ENCODE measurements around the gene CLDN1. TPM values are rescaled to one million over a fixed set of nuclear protein-coding genes. Genes with fewer than 3 reads are reported as not detected.

Gene CLDN1
- total and polyA plus RNA-seq, 2 donors from 2014 or later, result 6.2 to 86.0 TPM

- intact Hi-C loops (cut with DNase I), result no loop called here
- Histone ChIP-seq H3K4me3 (ENCODE audit: low read length in 3 of 3) (no peak overlapping the region), H3K36me3 (ENCODE audit: control insufficient read depth in 2 of 3, insufficient read depth in 3 of 3, low read length in 3 of 3) (no peaks in the 10 kb centered on the region), H3K9me3 (ENCODE audit: control insufficient read depth in 2 of 3, insufficient read depth in 1 of 3, low read length in 3 of 3) (no peaks in the 10 kb centered on the region), H3K9ac (ENCODE audit: low read length in 3 of 3) (no peak overlapping the region), H3K27me3 (ENCODE audit: control insufficient read depth, insufficient read depth, low read length) (no peaks in the 10 kb centered on the region), H3K27ac (ENCODE audit: low read depth in 2 of 2, low read length in 2 of 2) (no peak overlapping the region), H3K4me1 (ENCODE audit: control insufficient read depth in 2 of 3, insufficient read depth in 2 of 3, low read depth in 1 of 3, low read length in 3 of 3) (no peaks in the 10 kb centered on the region)
- DNase-seq, result no peak
- no peak for FAIRE-seq
- TF ChIP-seq, protein P1, sequence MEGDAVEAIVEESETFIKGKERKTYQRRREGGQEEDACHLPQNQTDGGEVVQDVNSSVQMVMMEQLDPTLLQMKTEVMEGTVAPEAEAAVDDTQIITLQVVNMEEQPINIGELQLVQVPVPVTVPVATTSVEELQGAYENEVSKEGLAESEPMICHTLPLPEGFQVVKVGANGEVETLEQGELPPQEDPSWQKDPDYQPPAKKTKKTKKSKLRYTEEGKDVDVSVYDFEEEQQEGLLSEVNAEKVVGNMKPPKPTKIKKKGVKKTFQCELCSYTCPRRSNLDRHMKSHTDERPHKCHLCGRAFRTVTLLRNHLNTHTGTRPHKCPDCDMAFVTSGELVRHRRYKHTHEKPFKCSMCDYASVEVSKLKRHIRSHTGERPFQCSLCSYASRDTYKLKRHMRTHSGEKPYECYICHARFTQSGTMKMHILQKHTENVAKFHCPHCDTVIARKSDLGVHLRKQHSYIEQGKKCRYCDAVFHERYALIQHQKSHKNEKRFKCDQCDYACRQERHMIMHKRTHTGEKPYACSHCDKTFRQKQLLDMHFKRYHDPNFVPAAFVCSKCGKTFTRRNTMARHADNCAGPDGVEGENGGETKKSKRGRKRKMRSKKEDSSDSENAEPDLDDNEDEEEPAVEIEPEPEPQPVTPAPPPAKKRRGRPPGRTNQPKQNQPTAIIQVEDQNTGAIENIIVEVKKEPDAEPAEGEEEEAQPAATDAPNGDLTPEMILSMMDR (IDR thresholded peaks at IDR 0.05; ENCODE audit: borderline replicate concordance, extremely low read depth, insufficient read depth), result no peak
Measured at GRCh38 chr3:190361791-190362190, 39.5 kb upstream of the CLDN1 start.

GRCh38 chr3:190360228-190360627 lies 38.0 kb upstream of the CLDN1 start:
- intact Hi-C loops (cut with DNase I), result no loop called here
- H3K27me3 ChIP-seq (ENCODE audit: control insufficient read depth, insufficient read depth, low read length), result no peaks in the 10 kb centered on the region
- no peak for FAIRE-seq

DNA sequence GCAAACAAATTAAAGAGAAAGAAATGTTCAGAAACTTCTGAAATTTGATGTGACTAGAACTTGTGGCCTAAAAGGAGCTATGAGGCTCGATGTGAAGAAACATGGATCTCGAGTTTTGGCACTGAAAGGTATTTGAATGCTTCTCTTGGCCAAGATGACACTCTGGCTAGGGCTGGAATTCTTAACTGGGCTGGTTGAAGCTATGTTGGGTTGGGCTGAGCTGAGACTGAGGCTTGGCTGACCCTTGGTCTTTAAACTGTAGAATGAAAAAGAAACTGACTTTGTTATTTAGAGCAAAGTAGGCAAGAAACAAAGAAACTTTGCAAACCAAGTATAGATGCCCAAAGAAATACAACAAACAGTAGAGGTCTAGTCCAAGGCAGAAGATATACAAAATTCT lies 37.6 kb upstream of the CLDN1 start:
- Histone ChIP-seq H3K9me3 (ENCODE audit: control insufficient read depth in 2 of 3, insufficient read depth in 1 of 3, low read length in 3 of 3) (no peaks in the 10 kb centered on the region), H3K4me3 (ENCODE audit: low read length in 3 of 3) (no peak overlapping the region), H3K9ac (ENCODE audit: low read length in 3 of 3) (no peak overlapping the region), H3K27ac (ENCODE audit: low read depth in 2 of 2, low read length in 2 of 2) (no peak overlapping the region), H3K27me3 (ENCODE audit: control insufficient read depth, insufficient read depth, low read length) (no peaks in the 10 kb centered on the region), H3K36me3 (ENCODE audit: control insufficient read depth in 2 of 3, insufficient read depth in 3 of 3, low read length in 3 of 3) (no peaks in the 10 kb centered on the region), H3K4me1 (ENCODE audit: control insufficient read depth in 2 of 3, insufficient read depth in 2 of 3, low read depth in 1 of 3, low read length in 3 of 3) (no peaks in the 10 kb centered on the region)
- TF ChIP-seq, protein P1 (IDR thresholded peaks at IDR 0.05; ENCODE audit: borderline replicate concordance, extremely low read depth, insufficient read depth), result no peak
- no peak for DNase-seq
- intact Hi-C loops (cut with DNase I), result no loop called here
- no peak for FAIRE-seq

More at GRCh38 chr3:190360228-190360627, 38.0 kb upstream of the CLDN1 start:
- Histone ChIP-seq H3K36me3 (ENCODE audit: control insufficient read depth in 2 of 3, insufficient read depth in 3 of 3, low read length in 3 of 3) (no peaks in the 10 kb centered on the region), H3K4me3 (ENCODE audit: low read length in 3 of 3) (no peak overlapping the region), H3K9ac (ENCODE audit: low read length in 3 of 3) (no peak overlapping the region), H3K9me3 (ENCODE audit: control insufficient read depth in 2 of 3, insufficient read depth in 1 of 3, low read length in 3 of 3) (no peaks in the 10 kb centered on the region), H3K4me1 (ENCODE audit: control insufficient read depth in 2 of 3, insufficient read depth in 2 of 3, low read depth in 1 of 3, low read length in 3 of 3) (no peaks in the 10 kb centered on the region), H3K27ac (ENCODE audit: low read depth in 2 of 2, low read length in 2 of 2) (no peak overlapping the region)
- no peak for DNase-seq
- TF ChIP-seq, protein P1 (IDR thresholded peaks at IDR 0.05; ENCODE audit: borderline replicate concordance, extremely low read depth, insufficient read depth), result no peak

DNA sequence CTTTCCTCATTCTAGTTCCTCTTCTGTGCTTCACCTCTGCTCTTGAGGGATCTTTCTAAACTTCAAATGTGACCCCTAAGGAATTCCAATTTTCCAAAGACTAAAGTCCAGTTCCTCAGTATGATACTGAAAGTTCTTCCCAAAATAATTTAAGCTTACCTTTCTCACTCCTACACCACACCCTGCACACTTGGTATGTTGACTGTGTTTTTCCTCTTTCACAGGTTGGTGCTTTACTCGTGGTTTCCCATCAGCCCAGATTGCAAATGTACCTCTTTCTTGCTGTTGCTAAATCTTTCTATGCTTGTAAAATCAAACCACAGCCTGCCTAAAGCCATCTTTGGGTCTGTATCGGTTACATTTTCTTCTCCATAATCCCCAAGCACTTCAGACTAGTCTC lies 35.2 kb upstream of the CLDN1 start:
- Histone ChIP-seq H3K27ac (ENCODE audit: low read depth in 2 of 2, low read length in 2 of 2) (no peak overlapping the region), H3K4me3 (ENCODE audit: low read length in 3 of 3) (no peak overlapping the region), H3K36me3 (ENCODE audit: control insufficient read depth in 2 of 3, insufficient read depth in 3 of 3, low read length in 3 of 3) (no peaks in the 10 kb centered on the region), H3K9ac (ENCODE audit: low read length in 3 of 3) (no peak overlapping the region), H3K9me3 (ENCODE audit: control insufficient read depth in 2 of 3, insufficient read depth in 1 of 3, low read length in 3 of 3) (no peaks in the 10 kb centered on the region), H3K4me1 (ENCODE audit: control insufficient read depth in 2 of 3, insufficient read depth in 2 of 3, low read depth in 1 of 3, low read length in 3 of 3) (no peaks in the 10 kb centered on the region), H3K27me3 (ENCODE audit: control insufficient read depth, insufficient read depth, low read length) (no peaks in the 10 kb centered on the region)
- intact Hi-C loops (cut with DNase I), result no loop called here
- TF ChIP-seq, protein P1 (IDR thresholded peaks at IDR 0.05; ENCODE audit: borderline replicate concordance, extremely low read depth, insufficient read depth), result no peak
- DNase-seq, result no peak
- no peak for FAIRE-seq

All from kidney (tissue), 14 donors.